Hepatocyte (in vitro differentiated cells): ENCODE measurements around the gene GOLGA6L25.
"Not testable (repeated sequence)": the region's sequence is repeated elsewhere in the genome, so short reads cannot be mapped to it uniquely, and the experiment has no call there.

Experiments used
- EZH2 ChIP-seq: fragments of 200-600 bp; sonication (generic); IDR thresholded peaks from 2 replicates; pipeline ENCODE4 v1.6.1; 2016; ENCODE audit warnings: antibody characterized with exemption, mild to moderate bottlenecking, borderline replicate concordance
- EZH2phosphoT487 ChIP-seq: fragments of 200-600 bp; sonication (generic); IDR thresholded peaks from one replicate; pipeline ENCODE4 v1.6.1; 2018; ENCODE audit warnings: antibody characterized with exemption, mild to moderate bottlenecking, low read depth, moderate library complexity; ENCODE audit not compliant: unreplicated experiment, severe bottlenecking
- TF ChIP-seq, protein P1 (sequence below): fragments of 200-600 bp; sonication (generic); IDR thresholded peaks from 2 replicates; pipeline ENCODE4 v1.5.1; 2016; ENCODE audit warnings: antibody characterized with exemption, mild to moderate bottlenecking; ENCODE audit not compliant: poor library complexity

DNA sequence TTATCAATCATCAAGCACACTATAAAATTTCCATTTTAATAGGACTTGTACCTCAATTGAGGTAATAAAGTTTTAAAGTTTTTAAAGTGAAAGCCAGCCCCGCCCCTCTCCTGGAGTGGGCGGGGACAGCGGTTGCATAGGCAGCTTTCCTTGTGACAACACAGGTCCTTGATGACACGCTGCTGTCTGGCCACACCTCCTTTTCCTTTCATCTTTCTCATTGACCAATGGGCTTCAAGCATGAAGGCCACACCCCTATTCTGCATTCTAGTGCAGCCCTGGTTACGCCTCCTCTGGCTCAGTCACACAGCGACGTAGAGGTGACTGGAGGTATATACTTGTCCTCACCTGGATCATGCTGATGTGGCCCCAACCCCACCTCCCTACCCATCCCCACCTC lies at the start of gene GOLGA6L25:
- TF ChIP-seq, protein P1, sequence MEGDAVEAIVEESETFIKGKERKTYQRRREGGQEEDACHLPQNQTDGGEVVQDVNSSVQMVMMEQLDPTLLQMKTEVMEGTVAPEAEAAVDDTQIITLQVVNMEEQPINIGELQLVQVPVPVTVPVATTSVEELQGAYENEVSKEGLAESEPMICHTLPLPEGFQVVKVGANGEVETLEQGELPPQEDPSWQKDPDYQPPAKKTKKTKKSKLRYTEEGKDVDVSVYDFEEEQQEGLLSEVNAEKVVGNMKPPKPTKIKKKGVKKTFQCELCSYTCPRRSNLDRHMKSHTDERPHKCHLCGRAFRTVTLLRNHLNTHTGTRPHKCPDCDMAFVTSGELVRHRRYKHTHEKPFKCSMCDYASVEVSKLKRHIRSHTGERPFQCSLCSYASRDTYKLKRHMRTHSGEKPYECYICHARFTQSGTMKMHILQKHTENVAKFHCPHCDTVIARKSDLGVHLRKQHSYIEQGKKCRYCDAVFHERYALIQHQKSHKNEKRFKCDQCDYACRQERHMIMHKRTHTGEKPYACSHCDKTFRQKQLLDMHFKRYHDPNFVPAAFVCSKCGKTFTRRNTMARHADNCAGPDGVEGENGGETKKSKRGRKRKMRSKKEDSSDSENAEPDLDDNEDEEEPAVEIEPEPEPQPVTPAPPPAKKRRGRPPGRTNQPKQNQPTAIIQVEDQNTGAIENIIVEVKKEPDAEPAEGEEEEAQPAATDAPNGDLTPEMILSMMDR = not testable (repeated sequence)
- TF ChIP-seq EZH2, EZH2phosphoT487: not testable (repeated sequence)
